GM12878 (cell line): ENCODE measurements around the gene CCNA2. TPM values are rescaled to one million over a fixed set of nuclear protein-coding genes. Genes with fewer than 3 reads are reported as not detected.
A peak's percentile ranks its signal among the peaks of the same experiment; 100 is the strongest.

ENCODE experiments used
- ATAC-seq: fragments of 200-7000 bp; cut with Tn5 transposase; 3 replicates; pipeline ENCODE4 v1.9.1; 2020; ENCODE audit warnings: mild to moderate bottlenecking, moderate library complexity
- BruUV-seq: library from RNA; stranded (reverse); fragments of 400-500 nt; replicated peaks from 2 replicates; lab custom pipeline; 2021; lab: Mats Ljungman, UMichigan
- CTCF ChIA-PET: fragments of 300-600 bp; sonication (Branson Sonifier 250); formaldehyde crosslinking; extraction: SDS; loops from one replicate; lab custom pipeline; 2021; ENCODE audit warnings: inconsistent platforms; lab: Yijun Ruan, JAX
- POLR2A ChIA-PET: fragments of 350-600 bp; formaldehyde crosslinking; extraction: SDS; loops from one replicate; lab custom pipeline; 2021; ENCODE audit warnings: inconsistent platforms; lab: Charles Lee
- RAD21 ChIA-PET: fragments of 300-600 bp; sonication (Branson Sonifier 250); formaldehyde crosslinking; loops from one replicate; lab custom pipeline; 2023; ENCODE audit warnings: antibody characterized with exemption; ENCODE audit not compliant: unreplicated experiment; lab: Charles Lee
- SMC1A ChIA-PET: fragments of 300-600 bp; sonication (Branson Sonifier 250); formaldehyde crosslinking; loops from one replicate; lab custom pipeline; 2023; ENCODE audit not compliant: unreplicated experiment, uncharacterized antibody; lab: Charles Lee
- DNase-seq: peaks from one replicate; pipeline ENCODE4 v3.0.0-alpha.2; 2011; ENCODE audit warnings: low read depth, low spot score
- FAIRE-seq: peaks from 3 replicates; lab custom pipeline; 2011; peaks lifted over from hg19 to GRCh38; lab: Jason Lieb, UNC
- H2AFZ ChIP-seq: 2 replicates; pipeline ENCODE4 v1.6.0; 2011; ENCODE audit warnings: low read depth, low read length, control low read depth; ENCODE audit not compliant: control insufficient read depth
- H3K27ac ChIP-seq: 2 replicates; pipeline ENCODE4 v1.5.1; 2011; ENCODE audit warnings: control low read depth; ENCODE audit not compliant: control insufficient read depth, insufficient read depth
- H3K27me3 ChIP-seq, 2 experiments: replicated peaks in 1 of 2; 2 replicates each; pipeline versions ENCODE4 v1.6.0 to v1.6.1; 2011; ENCODE audit warnings: low read length in 1 of 2; ENCODE audit not compliant: control insufficient read depth in 2 of 2, insufficient read depth in 2 of 2
- H3K36me3 ChIP-seq, 2 experiments: 2 replicates each; pipeline ENCODE4 v1.5.1; 2011; ENCODE audit warnings: low read length in 1 of 2; ENCODE audit not compliant: control insufficient read depth in 2 of 2, insufficient read depth in 2 of 2
- H3K4me1 ChIP-seq: 2 replicates; pipeline ENCODE4 v1.6.1; 2011; ENCODE audit warnings: mild to moderate bottlenecking, low read length, moderate library complexity, mixed read lengths; ENCODE audit not compliant: control insufficient read depth, insufficient read depth
- H3K4me2 ChIP-seq: 2 replicates; pipeline ENCODE4 v1.6.0; 2011; ENCODE audit warnings: control low read depth; ENCODE audit not compliant: control insufficient read depth, insufficient read depth
- H3K4me3 ChIP-seq: fragments of 200-600 bp; sonication (generic); 2 replicates; pipeline ENCODE4 v1.5.1; 2016
- H3K79me2 ChIP-seq: 2 replicates; pipeline ENCODE4 v1.6.0; 2011; ENCODE audit warnings: low read length; ENCODE audit not compliant: control insufficient read depth, insufficient read depth
- H3K9ac ChIP-seq: 2 replicates; pipeline ENCODE4 v1.8.0; 2011; ENCODE audit warnings: low read length, control low read depth, mixed read lengths; ENCODE audit not compliant: control insufficient read depth, insufficient read depth
- H3K9me3 ChIP-seq: replicated peaks from 3 replicates; pipeline ENCODE4 v1.5.1; 2011; ENCODE audit warnings: mild to moderate bottlenecking, low read length; ENCODE audit not compliant: control insufficient read depth, insufficient read depth
- H4K20me1 ChIP-seq: 2 replicates; pipeline ENCODE4 v1.6.0; 2011; ENCODE audit not compliant: control insufficient read depth, insufficient read depth
- NFYA ChIP-seq: IDR thresholded peaks from 2 replicates; pipeline ENCODE4 v1.6.1; 2011; ENCODE audit warnings: low read depth, mild to moderate bottlenecking, low read length, improper control_type of control experiment, borderline replicate concordance
- NR2F1 ChIP-seq: fragments of 450-650 bp; conservative IDR thresholded peaks from 2 replicates; pipeline ENCODE4 v1.6.1; 2017; ENCODE audit warnings: mild to moderate bottlenecking
- PML ChIP-seq: IDR thresholded peaks from 2 replicates; pipeline ENCODE4 v1.6.1; 2012; ENCODE audit warnings: low read length, inconsistent platforms
- POLR2A ChIP-seq: IDR thresholded peaks from 2 replicates; pipeline ENCODE4 v1.6.1; 2011; ENCODE audit warnings: low read depth, mild to moderate bottlenecking, low read length
- POLR2AphosphoS5 ChIP-seq: IDR thresholded peaks from 2 replicates; pipeline ENCODE4 v1.6.1; 2011; ENCODE audit warnings: mild to moderate bottlenecking, low read length, inconsistent platforms
- RAD21 ChIP-seq: IDR thresholded peaks from 2 replicates; pipeline ENCODE4 v1.6.1; 2011; ENCODE audit warnings: mild to moderate bottlenecking, low read depth, low read length, moderate library complexity; ENCODE audit not compliant: insufficient read depth
- ZSCAN29 ChIP-seq: fragments of 450-650 bp; IDR thresholded peaks from 2 replicates; pipeline ENCODE4 v1.6.1; 2017; ENCODE audit warnings: mild to moderate bottlenecking, moderate library complexity
- whole genome bisulfite sequencing: methylation state at CpG from one replicate; pipeline ENCODE4 v1.1.6; 2016; ENCODE audit warnings: low lambda C conversion rate; ENCODE audit not compliant: insufficient replicate concordance, insufficient coverage; ENCODE audit errors: missing lambda C conversion rate; 5-methylcytosine and 5-hydroxymethylcytosine counted together
- in situ Hi-C: fragments of 300-500 bp; cut with MboI; formaldehyde crosslinking; loops from 9 replicates; pipeline ENCODE4 v1.14.3; 2018; ENCODE audit warnings: mixed read lengths
- intact Hi-C: fragments of 100-400 bp; cut with micrococcal nuclease; formaldehyde crosslinking; loops from one replicate; pipeline ENCODE4 v1.14.2; 2022; ENCODE audit not compliant: unreplicated experiment
- polyA plus RNA-seq, 11 experiments: library from polyadenylated mRNA; depleted of rRNA in 4 of 11; unstranded in 6 of 11; stranded (reverse) in 5 of 11; fragments of >200 nt; fragmentation: Nextera tagmentation in 4 of 11; fragmentation: Illumina TruSeq in 1 of 11; extraction: Ambion mirVana in 4 of 11; extraction: Trizol in 1 of 11; gene quantifications; 1 replicate in 1 of 11; 2 replicates in 10 of 11; pipeline versions ENCODE4 v1.2.1 to v1.2.3, GENCODE V29; 2011 to 2016; ENCODE audit warnings: inconsistent platforms in 2 of 11, missing spikeins in 2 of 11, low read depth in 1 of 11
- total RNA-seq, 4 experiments: library from RNA; depleted of rRNA in 3 of 4; stranded (reverse); fragments of >200 nt in 3 of 4; fragmentation: Illumina TruSeq in 1 of 4; extraction: Trizol in 1 of 4; gene quantifications; 2 replicates each; pipeline versions ENCODE4 v1.2.1 to v1.2.3, GENCODE V29; 2013 to 2021
- TF ChIP-seq, protein P1 (sequence below): fragments of 450-650 bp; formaldehyde crosslinking; IDR thresholded peaks from 2 replicates; pipeline ENCODE4 v1.4.0; 2022; ENCODE audit warnings: mild to moderate bottlenecking, moderate library complexity
- TF ChIP-seq, protein P2 (sequence below): fragments of 450-650 bp; IDR thresholded peaks from 2 replicates; pipeline ENCODE4 v1.6.1; 2017; ENCODE audit warnings: mild to moderate bottlenecking, moderate library complexity

CCNA2 gene
- total and polyA plus RNA-seq, 10 of the 15 experiments (the other 5 are each of a cell fraction or from before 2014, with no cell fraction given) = 21.8 to 153 (median 94.5) TPM

DNA sequence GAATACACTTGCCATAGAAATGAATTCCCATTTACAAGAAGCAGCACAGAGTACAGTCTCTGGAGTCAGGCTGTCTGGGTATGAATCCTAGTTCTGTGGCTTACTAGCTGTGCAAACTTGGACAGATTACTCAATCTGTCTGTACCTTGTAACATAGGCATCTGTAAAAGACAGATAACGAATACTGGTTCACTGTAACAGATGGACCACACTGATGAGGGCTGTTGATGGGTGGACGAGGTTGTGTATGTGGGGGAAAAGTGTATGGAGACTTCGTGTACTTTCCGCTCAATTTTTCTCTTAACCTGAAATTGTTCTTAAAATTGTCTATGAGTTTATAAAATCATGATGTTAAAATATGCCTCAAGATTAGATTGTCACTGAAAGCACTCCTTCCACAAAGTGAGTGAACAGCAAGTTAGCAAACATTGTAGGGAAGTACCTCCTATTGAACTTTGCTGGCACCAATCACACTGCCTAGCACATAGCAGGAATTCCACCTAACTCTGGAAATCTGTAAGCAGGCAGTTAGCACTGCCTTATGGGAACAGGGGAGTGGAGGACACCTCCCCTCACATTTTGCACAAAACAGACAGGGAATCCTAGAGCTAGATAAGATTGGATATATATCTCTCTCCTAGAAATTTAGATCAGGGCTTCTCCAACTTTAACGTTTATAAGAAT is 29.0 kb downstream of the CCNA2 start:
- no peak for ATAC-seq
- intact Hi-C loops = no loop called here
- Histone ChIP-seq H3K27me3 (no peaks in the 10 kb centered on the region), H3K4me2 (peak overlapping the region; percentile 26; the same call in 1 of the 2 replicates), H3K9ac (no peak overlapping the region), H3K9me3 (no peaks in the 10 kb centered on the region), H3K4me3 (no peak overlapping the region), H3K36me3 (no peaks in the 10 kb centered on the region), H3K79me2 (no peaks in the 10 kb centered on the region), H4K20me1 (no peaks in the 10 kb centered on the region), H3K4me1 (peaks cover 24% of the 10 kb centered on the region)
- CTCF ChIA-PET = interaction anchor here (0.9 to 1.3 kb wide), 3 partner anchors 9 to 30 kb away, joined by 3 to 4 read pairs (median 3); no protein-coding TSS in a partner anchor
- SMC1A ChIA-PET = interaction anchor here (0.9 to 1.7 kb wide), 2 partner anchors 9 to 16 kb away, joined by 3 to 6 read pairs; no protein-coding TSS in a partner anchor
- FAIRE-seq = no peak
- no TSS peak for BruUV-seq
- DNase-seq = no peak
- in situ Hi-C loops = no loop called here
- 94% methylated on average over 5 of the region's 5 CpGs for WGBS
- RAD21 ChIA-PET = interaction anchor here (1.7 kb wide), 1 partner anchor 17 kb away, joined by 9 read pairs; no protein-coding TSS in a partner anchor
- no peak for TF ChIP-seq POLR2A
- TF ChIP-seq, all 136 proteins: peak for 0
- POLR2A ChIA-PET = interaction anchor here (3.0 kb wide), 1 partner anchor 16 kb away, joined by 10 read pairs; no protein-coding TSS in a partner anchor
- Histone ChIP-seq H2AFZ (no peak overlapping the region), H3K27ac (no peak overlapping the region)

DNA sequence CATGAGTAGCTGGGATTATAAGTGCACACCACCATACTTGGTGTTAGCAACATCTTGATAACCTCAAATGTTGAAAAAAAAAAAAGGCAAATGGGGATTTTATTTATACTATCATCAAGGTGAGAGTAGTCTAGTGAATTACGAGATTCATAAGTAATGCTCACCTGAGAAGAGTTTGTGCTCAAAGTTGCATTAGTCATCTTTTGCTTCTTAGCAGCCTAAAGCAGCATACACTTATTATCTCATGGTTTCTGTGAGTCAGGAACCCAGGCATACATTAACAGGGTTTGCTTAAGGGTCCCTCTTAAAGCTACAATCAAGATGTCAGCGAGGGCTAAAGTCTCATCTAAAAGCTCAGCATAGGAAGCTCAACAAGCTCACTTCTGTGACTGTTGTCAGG is 30.7 kb downstream of the CCNA2 start:
- CTCF ChIA-PET = no interaction called here
- intact Hi-C loops = no loop called here
- TF ChIP-seq RAD21 (no peak), NFYA (no peak), PML (no peak), NR2F1 (no peak), POLR2AphosphoS5 (no peak), ZSCAN29 (no peak)
- TF ChIP-seq, protein P1, sequence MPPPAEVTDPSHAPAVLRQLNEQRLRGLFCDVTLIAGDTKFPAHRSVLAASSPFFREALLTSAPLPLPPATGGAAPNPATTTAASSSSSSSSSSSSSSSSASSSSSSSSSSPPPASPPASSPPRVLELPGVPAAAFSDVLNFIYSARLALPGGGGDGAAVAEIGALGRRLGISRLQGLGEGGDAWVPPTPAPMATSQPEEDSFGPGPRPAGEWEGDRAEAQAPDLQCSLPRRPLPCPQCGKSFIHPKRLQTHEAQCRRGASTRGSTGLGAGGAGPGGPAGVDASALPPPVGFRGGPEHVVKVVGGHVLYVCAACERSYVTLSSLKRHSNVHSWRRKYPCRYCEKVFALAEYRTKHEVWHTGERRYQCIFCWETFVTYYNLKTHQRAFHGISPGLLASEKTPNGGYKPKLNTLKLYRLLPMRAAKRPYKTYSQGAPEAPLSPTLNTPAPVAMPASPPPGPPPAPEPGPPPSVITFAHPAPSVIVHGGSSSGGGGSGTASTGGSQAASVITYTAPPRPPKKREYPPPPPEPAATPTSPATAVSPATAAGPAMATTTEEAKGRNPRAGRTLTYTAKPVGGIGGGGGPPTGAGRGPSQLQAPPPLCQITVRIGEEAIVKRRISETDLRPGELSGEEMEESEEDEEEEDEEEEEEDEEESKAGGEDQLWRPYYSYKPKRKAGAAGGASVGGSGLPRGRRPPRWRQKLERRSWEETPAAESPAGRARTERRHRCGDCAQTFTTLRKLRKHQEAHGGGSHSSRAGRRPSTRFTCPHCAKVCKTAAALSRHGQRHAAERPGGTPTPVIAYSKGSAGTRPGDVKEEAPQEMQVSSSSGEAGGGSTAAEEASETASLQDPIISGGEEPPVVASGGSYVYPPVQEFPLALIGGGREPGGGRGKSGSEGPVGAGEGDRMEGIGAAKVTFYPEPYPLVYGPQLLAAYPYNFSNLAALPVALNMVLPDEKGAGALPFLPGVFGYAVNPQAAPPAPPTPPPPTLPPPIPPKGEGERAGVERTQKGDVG (CRISPR knock-in tag) = no peak
- TF ChIP-seq, protein P2, sequence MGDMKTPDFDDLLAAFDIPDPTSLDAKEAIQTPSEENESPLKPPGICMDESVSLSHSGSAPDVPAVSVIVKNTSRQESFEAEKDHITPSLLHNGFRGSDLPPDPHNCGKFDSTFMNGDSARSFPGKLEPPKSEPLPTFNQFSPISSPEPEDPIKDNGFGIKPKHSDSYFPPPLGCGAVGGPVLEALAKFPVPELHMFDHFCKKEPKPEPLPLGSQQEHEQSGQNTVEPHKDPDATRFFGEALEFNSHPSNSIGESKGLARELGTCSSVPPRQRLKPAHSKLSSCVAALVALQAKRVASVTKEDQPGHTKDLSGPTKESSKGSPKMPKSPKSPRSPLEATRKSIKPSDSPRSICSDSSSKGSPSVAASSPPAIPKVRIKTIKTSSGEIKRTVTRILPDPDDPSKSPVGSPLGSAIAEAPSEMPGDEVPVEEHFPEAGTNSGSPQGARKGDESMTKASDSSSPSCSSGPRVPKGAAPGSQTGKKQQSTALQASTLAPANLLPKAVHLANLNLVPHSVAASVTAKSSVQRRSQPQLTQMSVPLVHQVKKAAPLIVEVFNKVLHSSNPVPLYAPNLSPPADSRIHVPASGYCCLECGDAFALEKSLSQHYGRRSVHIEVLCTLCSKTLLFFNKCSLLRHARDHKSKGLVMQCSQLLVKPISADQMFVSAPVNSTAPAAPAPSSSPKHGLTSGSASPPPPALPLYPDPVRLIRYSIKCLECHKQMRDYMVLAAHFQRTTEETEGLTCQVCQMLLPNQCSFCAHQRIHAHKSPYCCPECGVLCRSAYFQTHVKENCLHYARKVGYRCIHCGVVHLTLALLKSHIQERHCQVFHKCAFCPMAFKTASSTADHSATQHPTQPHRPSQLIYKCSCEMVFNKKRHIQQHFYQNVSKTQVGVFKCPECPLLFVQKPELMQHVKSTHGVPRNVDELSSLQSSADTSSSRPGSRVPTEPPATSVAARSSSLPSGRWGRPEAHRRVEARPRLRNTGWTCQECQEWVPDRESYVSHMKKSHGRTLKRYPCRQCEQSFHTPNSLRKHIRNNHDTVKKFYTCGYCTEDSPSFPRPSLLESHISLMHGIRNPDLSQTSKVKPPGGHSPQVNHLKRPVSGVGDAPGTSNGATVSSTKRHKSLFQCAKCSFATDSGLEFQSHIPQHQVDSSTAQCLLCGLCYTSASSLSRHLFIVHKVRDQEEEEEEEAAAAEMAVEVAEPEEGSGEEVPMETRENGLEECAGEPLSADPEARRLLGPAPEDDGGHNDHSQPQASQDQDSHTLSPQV = no peak

More for the DNA sequence above, 30.7 kb downstream of the CCNA2 start:
- Histone ChIP-seq H2AFZ (no peak overlapping the region), H3K4me1 (peaks cover 31% of the 10 kb centered on the region), H3K27ac (no peak overlapping the region), H3K4me3 (no peak overlapping the region), H3K9ac (no peak overlapping the region), H3K79me2 (no peaks in the 10 kb centered on the region), H3K36me3 (no peaks in the 10 kb centered on the region), H3K27me3 (no peaks in the 10 kb centered on the region), H3K4me2 (no peak overlapping the region), H3K9me3 (no peaks in the 10 kb centered on the region), H4K20me1 (no peaks in the 10 kb centered on the region)
- ChIA-PET POLR2A (interaction anchor here (1.6 kb wide), 1 partner anchor 15 kb away, joined by 6 read pairs; no protein-coding TSS in a partner anchor), RAD21 (no interaction called here), SMC1A (interaction anchor here (1.0 to 1.7 kb wide), 4 partner anchors 11 to 16 kb away, joined by 3 to 7 read pairs (median 4); no protein-coding TSS in a partner anchor)
- FAIRE-seq (no peak), DNase-seq (no peak), ATAC-seq (no peak)
- BruUV-seq = no TSS peak
- in situ Hi-C loops = no loop called here
- WGBS = 95% methylated on average over 2 of the region's 2 CpGs
